Astrocyte (in vitro differentiated cells and primary cell): ENCODE results near the gene JAK3. TPM values are rescaled to one million over a fixed set of nuclear protein-coding genes. Genes with fewer than 3 reads are reported as not detected.

Experiments
- DNase-seq: peaks from one replicate; pipeline ENCODE4 v3.0.0-alpha.2; 2010; ENCODE audit warnings: low read depth
- FAIRE-seq: peaks from 2 replicates; lab custom pipeline; 2011; peaks lifted over from hg19 to GRCh38; lab: Jason Lieb, UNC
- H2AFZ ChIP-seq: 2 replicates; pipeline ENCODE4 v1.6.0; 2012; ENCODE audit warnings: low read depth, low read length, inconsistent platforms
- H3K27ac ChIP-seq: 2 replicates; pipeline ENCODE4 v1.5.1; 2011; ENCODE audit warnings: low read depth, low read length, inconsistent platforms
- H3K27me3 ChIP-seq: 2 replicates; pipeline ENCODE4 v1.6.0; 2011; ENCODE audit warnings: low read length, inconsistent platforms; ENCODE audit not compliant: insufficient read depth
- H3K36me3 ChIP-seq: 2 replicates; pipeline ENCODE4 v1.5.1; 2011; ENCODE audit warnings: low read length, inconsistent platforms; ENCODE audit not compliant: insufficient read depth
- H3K4me1 ChIP-seq: 2 replicates; pipeline ENCODE4 v1.5.1; 2011; ENCODE audit warnings: low read length, inconsistent platforms; ENCODE audit not compliant: insufficient read depth
- H3K4me2 ChIP-seq: 2 replicates; pipeline ENCODE4 v1.6.0; 2012; ENCODE audit warnings: low read length, inconsistent platforms
- H3K4me3 ChIP-seq: 2 replicates; pipeline ENCODE4 v1.5.1; 2011; ENCODE audit warnings: low read depth, mild to moderate bottlenecking, low read length, inconsistent platforms; ENCODE audit not compliant: insufficient read depth
- H3K79me2 ChIP-seq: 2 replicates; pipeline ENCODE4 v1.6.0; 2012; ENCODE audit warnings: mild to moderate bottlenecking, low read length, inconsistent platforms; ENCODE audit not compliant: insufficient read depth
- H3K9ac ChIP-seq: 2 replicates; pipeline ENCODE4 v1.6.0; 2012; ENCODE audit warnings: mild to moderate bottlenecking, low read length, inconsistent platforms
- H3K9me3 ChIP-seq: 2 replicates; pipeline ENCODE4 v1.5.1; 2012; ENCODE audit warnings: low read depth, mild to moderate bottlenecking, low read length, inconsistent platforms; ENCODE audit not compliant: insufficient read depth
- H4K20me1 ChIP-seq: 2 replicates; pipeline ENCODE4 v1.6.0; 2012; ENCODE audit warnings: low read length, inconsistent platforms; ENCODE audit not compliant: insufficient read depth
- H3K27ac Mint-ChIP-seq: one replicate; pipeline ENCODE4 v1.8.0; 2021; ENCODE audit warnings: mild to moderate bottlenecking, mixed read lengths; ENCODE audit not compliant: unreplicated experiment
- H3K27me3 Mint-ChIP-seq: one replicate; pipeline ENCODE4 v1.8.0; 2021; ENCODE audit warnings: low read depth, mixed read lengths; ENCODE audit not compliant: unreplicated experiment
- H3K36me3 Mint-ChIP-seq: one replicate; pipeline ENCODE4 v1.8.0; 2021; ENCODE audit warnings: low read depth, mixed read lengths; ENCODE audit not compliant: unreplicated experiment
- H3K4me1 Mint-ChIP-seq: one replicate; pipeline ENCODE4 v1.8.0; 2021; ENCODE audit warnings: low read depth, mixed read lengths; ENCODE audit not compliant: unreplicated experiment
- H3K4me3 Mint-ChIP-seq: one replicate; pipeline ENCODE4 v1.8.0; 2021; ENCODE audit warnings: mild to moderate bottlenecking, moderate library complexity, mixed read lengths; ENCODE audit not compliant: unreplicated experiment
- H3K9me3 Mint-ChIP-seq: one replicate; pipeline ENCODE4 v1.8.0; 2021; ENCODE audit warnings: mild to moderate bottlenecking, mixed read lengths; ENCODE audit not compliant: unreplicated experiment
- EZH2 ChIP-seq: IDR thresholded peaks from 2 replicates; pipeline ENCODE4 v1.6.1; 2012; ENCODE audit warnings: mild to moderate bottlenecking, low read length, inconsistent platforms; ENCODE audit not compliant: insufficient read depth
- total RNA-seq: library from RNA; stranded (reverse); gene quantifications from 2 replicates; pipeline ENCODE4 v1.2.1, GENCODE V29; 2021
- TF ChIP-seq, protein P1 (sequence below): IDR thresholded peaks from 2 replicates; pipeline ENCODE4 v1.5.1; 2011; ENCODE audit warnings: low read depth, mild to moderate bottlenecking, inconsistent platforms, low read length, moderate library complexity; ENCODE audit not compliant: insufficient read depth

The JAK3 gene
- total RNA-seq, 1 donor from 2014 or later: 1.00 TPM

- H3K9me3 ChIP-seq: no peaks in the 10 kb centered on the region
- FAIRE-seq: no peak
- peaks cover 17% of the 10 kb centered on the region for H3K27me3 Mint-ChIP-seq
- no peaks in the 10 kb centered on the region for H4K20me1 ChIP-seq
- H3K27ac ChIP-seq: no peak within 1 kb of the TSS
- no peak within 1 kb of the TSS for H3K4me3 Mint-ChIP-seq
- no peaks in the 10 kb centered on the region for H3K36me3 Mint-ChIP-seq
- no peak for TF ChIP-seq EZH2
- TF ChIP-seq, protein P1, sequence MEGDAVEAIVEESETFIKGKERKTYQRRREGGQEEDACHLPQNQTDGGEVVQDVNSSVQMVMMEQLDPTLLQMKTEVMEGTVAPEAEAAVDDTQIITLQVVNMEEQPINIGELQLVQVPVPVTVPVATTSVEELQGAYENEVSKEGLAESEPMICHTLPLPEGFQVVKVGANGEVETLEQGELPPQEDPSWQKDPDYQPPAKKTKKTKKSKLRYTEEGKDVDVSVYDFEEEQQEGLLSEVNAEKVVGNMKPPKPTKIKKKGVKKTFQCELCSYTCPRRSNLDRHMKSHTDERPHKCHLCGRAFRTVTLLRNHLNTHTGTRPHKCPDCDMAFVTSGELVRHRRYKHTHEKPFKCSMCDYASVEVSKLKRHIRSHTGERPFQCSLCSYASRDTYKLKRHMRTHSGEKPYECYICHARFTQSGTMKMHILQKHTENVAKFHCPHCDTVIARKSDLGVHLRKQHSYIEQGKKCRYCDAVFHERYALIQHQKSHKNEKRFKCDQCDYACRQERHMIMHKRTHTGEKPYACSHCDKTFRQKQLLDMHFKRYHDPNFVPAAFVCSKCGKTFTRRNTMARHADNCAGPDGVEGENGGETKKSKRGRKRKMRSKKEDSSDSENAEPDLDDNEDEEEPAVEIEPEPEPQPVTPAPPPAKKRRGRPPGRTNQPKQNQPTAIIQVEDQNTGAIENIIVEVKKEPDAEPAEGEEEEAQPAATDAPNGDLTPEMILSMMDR: no peak
- no peaks in the 10 kb centered on the region for H3K4me1 Mint-ChIP-seq
- no peaks in the 10 kb centered on the region for H3K36me3 ChIP-seq
- H3K9ac ChIP-seq: no peak within 1 kb of the TSS
- H3K4me2 ChIP-seq: no peak within 1 kb of the TSS
- no peaks in the 10 kb centered on the region for H3K27me3 ChIP-seq
- peaks cover 2% of the 10 kb centered on the region for H3K9me3 Mint-ChIP-seq
- no peak within 1 kb of the TSS for H3K4me3 ChIP-seq
- H2AFZ ChIP-seq: no peak within 1 kb of the TSS
- no peak within 1 kb of the TSS for H3K27ac Mint-ChIP-seq
- DNase-seq: no peak
- no peaks in the 10 kb centered on the region for H3K79me2 ChIP-seq
- no peaks in the 10 kb centered on the region for H3K4me1 ChIP-seq
Measured at GRCh38 chr19:17821190-17821589, 26.6 kb downstream of the JAK3 start, which contains the start of gene INSL3. Gene INSL3, minus strand, starts transcription at chr19:17821519. Its CDS starts 13 bp downstream, at chr19:17821506.

- Mint-ChIP-seq H3K36me3 (no peaks in the 10 kb centered on the region), H3K27me3 (peaks cover 11% of the 10 kb centered on the region), H3K27ac (no peak overlapping the region), H3K9me3 (peaks cover 3% of the 10 kb centered on the region), H3K4me1 (no peaks in the 10 kb centered on the region), H3K4me3 (no peak overlapping the region)
- H3K4me1 ChIP-seq: no peaks in the 10 kb centered on the region
- H3K4me2 ChIP-seq: no peak overlapping the region
- H3K27ac ChIP-seq: no peak overlapping the region
- DNase-seq: no peak
- H3K4me3 ChIP-seq: no peak overlapping the region
- no peak for TF ChIP-seq EZH2
- TF ChIP-seq, protein P1: no peak
- no peak for FAIRE-seq
- no peaks in the 10 kb centered on the region for H4K20me1 ChIP-seq
- H3K9me3 ChIP-seq: no peaks in the 10 kb centered on the region
- no peak overlapping the region for H3K9ac ChIP-seq
- no peaks in the 10 kb centered on the region for H3K79me2 ChIP-seq
- no peaks in the 10 kb centered on the region for H3K36me3 ChIP-seq
- no peaks in the 10 kb centered on the region for H3K27me3 ChIP-seq
- no peak overlapping the region for H2AFZ ChIP-seq
Measured at GRCh38 chr19:17817668-17818363, 30.0 kb downstream of the JAK3 start.

DNA sequence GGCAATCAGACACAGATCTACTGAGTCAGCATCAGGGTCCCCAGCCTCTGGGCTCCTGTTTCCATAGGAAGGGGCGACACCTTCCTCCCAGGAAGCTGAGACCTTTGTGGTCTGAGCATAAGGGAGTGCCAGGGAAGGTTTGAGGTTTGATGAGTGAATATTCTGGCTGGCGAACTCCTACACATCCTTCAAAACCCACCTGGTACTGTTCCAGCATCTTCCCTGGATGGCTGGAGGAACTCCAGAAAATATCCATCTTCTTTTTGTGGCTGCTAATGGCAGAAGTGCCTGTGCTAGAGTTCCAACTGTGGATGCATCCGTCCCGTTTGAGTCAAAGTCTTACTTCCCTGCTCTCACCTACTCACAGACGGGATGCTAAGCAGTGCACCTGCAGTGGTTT, 35.7 kb downstream of the JAK3 start:
- no peaks in the 10 kb centered on the region for H3K27me3 ChIP-seq
- Mint-ChIP-seq H3K9me3 (peaks cover 3% of the 10 kb centered on the region), H3K27ac (no peak overlapping the region), H3K4me1 (no peaks in the 10 kb centered on the region), H3K36me3 (no peaks in the 10 kb centered on the region), H3K27me3 (peaks cover 31% of the 10 kb centered on the region), H3K4me3 (no peak overlapping the region)
- no peaks in the 10 kb centered on the region for H3K9me3 ChIP-seq
- no peak for DNase-seq
- no peak overlapping the region for H3K9ac ChIP-seq
- H3K27ac ChIP-seq: no peak overlapping the region
- H3K79me2 ChIP-seq: no peaks in the 10 kb centered on the region
- no peak overlapping the region for H3K4me2 ChIP-seq
- H2AFZ ChIP-seq: no peak overlapping the region
- no peaks in the 10 kb centered on the region for H3K4me1 ChIP-seq
- no peaks in the 10 kb centered on the region for H4K20me1 ChIP-seq
- FAIRE-seq: no peak
- no peaks in the 10 kb centered on the region for H3K36me3 ChIP-seq
- TF ChIP-seq, protein P1: no peak
- TF ChIP-seq EZH2: no peak
- no peak overlapping the region for H3K4me3 ChIP-seq
